ENCODE results near the gene CISTR.

GRCh38 chr12:53744751-53745150 lies 7.0 kb downstream of the CISTR start:
- TF ChIP-seq EZH2 (IDR thresholded peaks at IDR 0.05; ENCODE audit: borderline replicate concordance, low read depth, low read length, poor library complexity, severe bottlenecking) = no peak
- no peak for TF ChIP-seq CTCF (conservative IDR thresholded peaks at IDR 0.05; ENCODE audit: low read depth, low read length)

Data from A673 (cell line).